H1 (cell line): Measurements from ENCODE around the gene SIN3B.

ENCODE experiments used
- CTCF ChIP-seq, 3 experiments: IDR thresholded peaks; 1 replicate in 2 of 3; 2 replicates in 1 of 3; pipeline versions ENCODE4 v1.5.1 to v1.6.1; 2011; ENCODE audit warnings: low read length in 3 of 3, mild to moderate bottlenecking in 3 of 3, inconsistent platforms in 2 of 3, low read depth in 1 of 3, moderate library complexity in 1 of 3; ENCODE audit not compliant: insufficient read depth in 1 of 3; ENCODE audit errors: control extremely low read depth in 1 of 3
- EP300 ChIP-seq, 2 experiments: IDR thresholded peaks; 1 replicate in 1 of 2; 2 replicates in 1 of 2; pipeline ENCODE4 v1.6.1; 2011 to 2012; ENCODE audit warnings: low read depth in 2 of 2, low read length in 2 of 2, mild to moderate bottlenecking in 2 of 2, borderline replicate concordance in 1 of 2, inconsistent platforms in 1 of 2, moderate library complexity in 1 of 2
- GTF2F1 ChIP-seq: IDR thresholded peaks from 2 replicates; pipeline ENCODE4 v1.6.1; 2012; ENCODE audit warnings: low read depth, low read length, improper control_type of control experiment, borderline replicate concordance
- SIN3A ChIP-seq, 2 experiments: IDR thresholded peaks in 1 of 2; conservative IDR thresholded peaks in 1 of 2; 2 replicates each; pipeline ENCODE4 v1.6.1; 2011 to 2012; ENCODE audit warnings: low read length in 2 of 2, improper control_type of control experiment in 1 of 2, low read depth in 1 of 2, mild to moderate bottlenecking in 1 of 2
- SRF ChIP-seq: IDR thresholded peaks from 2 replicates; pipeline ENCODE4 v1.6.1; 2011; ENCODE audit warnings: mild to moderate bottlenecking, low read depth, low read length, moderate library complexity
- YY1 ChIP-seq: IDR thresholded peaks from 2 replicates; pipeline ENCODE4 v1.6.1; 2011; ENCODE audit warnings: low read depth, mild to moderate bottlenecking, low read length

- TF ChIP-seq SIN3A (conservative IDR thresholded peaks at IDR 0.05 in 1 of 2, IDR thresholded peaks at IDR 0.05 in 1 of 2; ENCODE audit: low read depth in 1 of 2, low read length in 2 of 2) (no peak), CTCF (IDR thresholded peaks at IDR 0.05; ENCODE audit: control extremely low read depth in 1 of 3, insufficient read depth in 1 of 3, low read depth in 1 of 3, low read length in 3 of 3) (no peak), SRF (no peak), YY1 (no peak), EP300 (IDR thresholded peaks at IDR 0.05; ENCODE audit: borderline replicate concordance in 1 of 2, low read depth in 2 of 2, low read length in 2 of 2) (no peak), GTF2F1 (no peak)
Measured at GRCh38 chr19:16915734-16916133, 86.5 kb downstream of the SIN3B start.
